HepG2 (cell line): Measurements from ENCODE around the gene FAM118B. TPM values are rescaled to one million over a fixed set of nuclear protein-coding genes. Genes with fewer than 3 reads are reported as not detected.

Source experiments
- AHDC1 ChIP-seq: sonication (generic); formaldehyde crosslinking; IDR thresholded peaks from 2 replicates; pipeline ENCODE4 v1.5.1; 2020; ENCODE audit warnings: mild to moderate bottlenecking, missing genetic modification reagents, borderline replicate concordance
- HBP1 ChIP-seq: IDR thresholded peaks from 2 replicates; pipeline ENCODE4 v1.6.1; 2016; ENCODE audit warnings: low read depth, control low read depth
- HOXA5 ChIP-seq: sonication (generic); formaldehyde crosslinking; IDR thresholded peaks from 2 replicates; pipeline ENCODE4 v1.4.0; 2020; ENCODE audit warnings: missing genetic modification reagents
- ISL2 ChIP-seq: sonication (generic); formaldehyde crosslinking; IDR thresholded peaks from 2 replicates; pipeline ENCODE4 v1.5.0; 2020; ENCODE audit warnings: missing genetic modification reagents
- MTF1 ChIP-seq: sonication (generic); formaldehyde crosslinking; IDR thresholded peaks from 2 replicates; pipeline ENCODE4 v1.5.0; 2020; ENCODE audit warnings: missing genetic modification reagents
- MXD3 ChIP-seq: IDR thresholded peaks from 2 replicates; pipeline ENCODE4 v1.6.1; 2016; ENCODE audit warnings: mild to moderate bottlenecking, missing biosample characterization, missing genetic modification reagents
- NFATC3 ChIP-seq: sonication (generic); formaldehyde crosslinking; IDR thresholded peaks from 2 replicates; pipeline ENCODE4 v1.5.1; 2020; ENCODE audit warnings: mild to moderate bottlenecking, missing genetic modification reagents
- PHF5A ChIP-seq: IDR thresholded peaks from one replicate; pipeline ENCODE4 v1.6.1; 2018; ENCODE audit warnings: low read depth, missing genetic modification reagents; ENCODE audit not compliant: unreplicated experiment
- PPARG ChIP-seq: conservative IDR thresholded peaks from 2 replicates; pipeline ENCODE4 v1.6.1; 2016; ENCODE audit warnings: missing biosample characterization, missing genetic modification reagents
- RBM22 ChIP-seq: fragments of 200-400 bp; formaldehyde crosslinking; optimal IDR thresholded peaks from 2 replicates; pipeline ENCODE3; 2017; ENCODE audit warnings: mild to moderate bottlenecking, low read length, moderate library complexity
- STAT5B ChIP-seq: sonication (generic); formaldehyde crosslinking; IDR thresholded peaks from 2 replicates; pipeline ENCODE4 v1.4.0; 2020; ENCODE audit warnings: missing genetic modification reagents
- TGIF2 ChIP-seq: IDR thresholded peaks from 2 replicates; pipeline ENCODE4 v1.6.1; 2016; ENCODE audit warnings: control low read depth, missing compliant biosample characterization
- UBTF ChIP-seq: sonication (generic); formaldehyde crosslinking; IDR thresholded peaks from 2 replicates; pipeline ENCODE4 v1.4.0; 2020; ENCODE audit warnings: mild to moderate bottlenecking, missing genetic modification reagents
- ZFP90 ChIP-seq: sonication (generic); formaldehyde crosslinking; IDR thresholded peaks from 2 replicates; pipeline ENCODE4 v1.8.0; 2022; ENCODE audit warnings: missing genetic modification reagents, mild to moderate bottlenecking, inconsistent platforms, borderline replicate concordance
- ZNF24 ChIP-seq: fragments of 450-650 bp; IDR thresholded peaks from 2 replicates; pipeline ENCODE4 v1.6.1; 2017; ENCODE audit warnings: antibody characterized with exemption, mild to moderate bottlenecking
- ZNF331 ChIP-seq: sonication (generic); formaldehyde crosslinking; IDR thresholded peaks from 2 replicates; pipeline ENCODE4 v1.4.0; 2020; ENCODE audit warnings: missing genetic modification reagents
- ZNF550 ChIP-seq: sonication (generic); formaldehyde crosslinking; IDR thresholded peaks from 2 replicates; pipeline ENCODE4 v1.4.0; 2020; ENCODE audit warnings: mild to moderate bottlenecking, missing genetic modification reagents, borderline replicate concordance
- ZNF674 ChIP-seq: sonication (generic); formaldehyde crosslinking; IDR thresholded peaks from 2 replicates; pipeline ENCODE4 v1.5.0; 2020; ENCODE audit warnings: low read depth, mild to moderate bottlenecking, missing genetic modification reagents
- ZSCAN9 ChIP-seq: IDR thresholded peaks from 2 replicates; pipeline ENCODE4 v1.6.1; 2016; ENCODE audit warnings: borderline replicate concordance
- polyA plus RNA-seq, 8 experiments: library from polyadenylated mRNA; depleted of rRNA in 3 of 8; stranded (reverse) in 7 of 8; unstranded in 1 of 8; fragments of >200 nt; fragmentation: Illumina TruSeq in 4 of 8; extraction: Trizol in 4 of 8; gene quantifications; 2 replicates each; pipeline versions ENCODE4 v1.2.1 to v1.2.3, GENCODE V29; 2011 to 2016; ENCODE audit warnings: low read depth in 4 of 8, missing spikeins in 1 of 8, mixed read lengths in 1 of 8; ENCODE audit not compliant: insufficient read depth in 1 of 8
- total RNA-seq, 5 experiments: library from RNA; depleted of rRNA; stranded (reverse); fragments of >200 nt; fragmentation: Illumina TruSeq; extraction: Trizol; gene quantifications; 2 replicates each; pipeline ENCODE4 v1.2.3, GENCODE V29; 2016; ENCODE audit warnings: low read depth in 1 of 5

Gene FAM118B
- total and polyA plus RNA-seq, 2 of the 13 experiments (the other 11 are each of a cell fraction or from before 2014, with no cell fraction given), result 10.2 to 25.7 TPM

GRCh38 chr11:126303623-126304456 lies 92.3 kb downstream of the FAM118B start, which contains the start of gene DCPS (continued):
- TF ChIP-seq AHDC1 (CRISPR knock-in tag) (no peak), HOXA5 (peak; percentile 69; the same call in 1 of the 2 replicates), ZNF550 (CRISPR knock-in tag) (0 out of 2 replicates have a peak, but pooled peaks have one; percentile 77), PHF5A (CRISPR knock-in tag) (no peak), NFATC3 (CRISPR knock-in tag) (0 out of 2 replicates have a peak, but pooled peaks have one; percentile 51), HBP1 (peak; percentile 77; the same call in 1 of the 2 replicates), MTF1 (CRISPR knock-in tag) (peak; percentile 66; the same call in 1 of the 2 replicates), RBM22 (peak; percentile 55), ISL2 (CRISPR knock-in tag) (peak; percentile 45; the same call in 1 of the 2 replicates), MXD3 (CRISPR knock-in tag) (peak; percentile 56), TGIF2 (CRISPR knock-in tag) (0 out of 2 replicates have a peak, but pooled peaks have one; percentile 22), ZNF674 (CRISPR knock-in tag) (0 out of 2 replicates have a peak, but pooled peaks have one; percentile 58), PPARG (CRISPR knock-in tag) (peak; percentile 37; the same call in 1 of the 2 replicates), STAT5B (CRISPR knock-in tag) (peak; percentile 62; the same call in 1 of the 2 replicates), ZNF331 (CRISPR knock-in tag) (peak; percentile 81), ZNF24 (no peak), ZFP90 (CRISPR knock-in tag) (no peak; the same call in none of the 2 replicates), ZSCAN9 (CRISPR knock-in tag) (peak; percentile 90), UBTF (CRISPR knock-in tag) (peak; percentile 95)
